Glomerular visceral epithelial cell (primary cell): Measurements from ENCODE around the gene DMD.

Source experiments
- DNase-seq: peaks from one replicate; pipeline ENCODE4 v3.0.0-alpha.2; 2016; ENCODE audit errors: extremely low spot score

DMD gene

GRCh38 chrX:31858915-31859314, 1352.4 kb downstream of the DMD start:
- no peak for DNase-seq

GRCh38 chrX:31854716-31855115, 1356.6 kb downstream of the DMD start:
- no peak for DNase-seq

GRCh38 chrX:31851761-31852160, 1359.6 kb downstream of the DMD start:
- no peak for DNase-seq

GRCh38 chrX:31847773-31848172, 1363.6 kb downstream of the DMD start:
- DNase-seq = no peak

GRCh38 chrX:31845003-31845402, 1366.3 kb downstream of the DMD start:
- DNase-seq = no peak

- no peak for DNase-seq
Observed at GRCh38 chrX:31838617-31839016, 1372.7 kb downstream of the DMD start.

GRCh38 chrX:31837445-31838049, 1373.8 kb downstream of the DMD start:
- no peak for DNase-seq

- no peak for DNase-seq
Observed at GRCh38 chrX:31836479-31836878, 1374.9 kb downstream of the DMD start.

GRCh38 chrX:31832263-31832662, 1379.1 kb downstream of the DMD start:
- peak; percentile 48 for DNase-seq

GRCh38 chrX:31820430-31821210, 1390.7 kb downstream of the DMD start:
- DNase-seq = no peak

- no peak for DNase-seq
Observed at GRCh38 chrX:31819455-31819854, 1391.9 kb downstream of the DMD start.

- DNase-seq = no peak
Observed at GRCh38 chrX:31811106-31811505, 1400.2 kb downstream of the DMD start.

- DNase-seq = no peak
Observed at GRCh38 chrX:31808357-31808756, 1403.0 kb downstream of the DMD start.

GRCh38 chrX:31807165-31807564, 1404.2 kb downstream of the DMD start:
- no peak for DNase-seq

GRCh38 chrX:31805781-31806180, 1405.6 kb downstream of the DMD start:
- DNase-seq = no peak

- DNase-seq = no peak
Observed at GRCh38 chrX:31800219-31800618, 1411.1 kb downstream of the DMD start.

- DNase-seq = no peak
Observed at GRCh38 chrX:31796624-31797023, 1414.7 kb downstream of the DMD start.

GRCh38 chrX:31747411-31747810, 1463.9 kb downstream of the DMD start:
- no peak for DNase-seq

GRCh38 chrX:31743004-31743403, 1468.3 kb downstream of the DMD start:
- DNase-seq = no peak

GRCh38 chrX:31717474-31717873, 1493.9 kb downstream of the DMD start:
- no peak for DNase-seq

- DNase-seq = no peak
Observed at GRCh38 chrX:31715675-31716074, 1495.7 kb downstream of the DMD start.

- DNase-seq = no peak
Observed at GRCh38 chrX:31714797-31715196, 1496.6 kb downstream of the DMD start.

- no peak for DNase-seq
Observed at GRCh38 chrX:31713120-31713519, 1498.2 kb downstream of the DMD start.

- no peak for DNase-seq
Observed at GRCh38 chrX:31711166-31711565, 1500.2 kb downstream of the DMD start.
